Hippocampal formation (tissue), 2 donors: ENCODE measurements around the gene MUC6.

Experiments used
- DNase-seq, 2 donors: peaks; one replicate each; lab custom pipeline; 2025; lab: John Stamatoyannopoulos, UW

Gene MUC6

GRCh38 chr11:1051356-1052132 lies 15.0 kb upstream of the MUC6 start:
- no peak for DNase-seq

- peak in 1 of 2 donors; percentile 29 for DNase-seq
These were observed 14.2 kb upstream of the MUC6 start for GRCh38 chr11:1050581-1051355.

- DNase-seq = no peak
These were observed 13.5 kb upstream of the MUC6 start for GRCh38 chr11:1049911-1050580.

- DNase-seq = no peak
These were observed 12.9 kb upstream of the MUC6 start for GRCh38 chr11:1049431-1049891.

GRCh38 chr11:1049071-1049405 lies 12.5 kb upstream of the MUC6 start:
- DNase-seq = no peak

GRCh38 chr11:1048375-1049070 lies 12.0 kb upstream of the MUC6 start:
- DNase-seq = no peak

- no peak for DNase-seq
These were observed 11.2 kb upstream of the MUC6 start for GRCh38 chr11:1047595-1048156.

GRCh38 chr11:1044160-1044559 lies 7.6 kb upstream of the MUC6 start:
- no peak for DNase-seq

- DNase-seq = no peak
These were observed 7.1 kb upstream of the MUC6 start for GRCh38 chr11:1043563-1044096.

GRCh38 chr11:1042626-1043562 lies 6.4 kb upstream of the MUC6 start:
- no peak for DNase-seq

- no peak for DNase-seq
These were observed 5.6 kb upstream of the MUC6 start for GRCh38 chr11:1041936-1042608.

- no peak for DNase-seq
These were observed 5.0 kb upstream of the MUC6 start for GRCh38 chr11:1041471-1041870.

GRCh38 chr11:1041149-1041467 lies 4.6 kb upstream of the MUC6 start:
- DNase-seq = no peak

GRCh38 chr11:1040428-1041148 lies 4.1 kb upstream of the MUC6 start:
- no peak for DNase-seq

- no peak for DNase-seq
These were observed 3.2 kb upstream of the MUC6 start for GRCh38 chr11:1039481-1040427.

- DNase-seq = no peak
These were observed 2.4 kb upstream of the MUC6 start for GRCh38 chr11:1038921-1039320.

GRCh38 chr11:1038361-1038760 lies 1.8 kb upstream of the MUC6 start:
- no peak for DNase-seq

GRCh38 chr11:1037506-1038055 lies 1.1 kb upstream of the MUC6 start:
- no peak for DNase-seq
